Esophagus muscularis mucosa (tissue), 3 donors: Measurements from ENCODE around the gene C1orf174.

ENCODE experiments used
- CTCF ChIP-seq, 3 experiments: fragments of 200-600 bp in 2 of 3; fragments of 450-650 bp in 1 of 3; sonication (generic) in 2 of 3; IDR thresholded peaks; one replicate each; pipeline ENCODE4 v1.5.1; 2017 to 2019; ENCODE audit warnings: antibody characterized with exemption in 3 of 3, mild to moderate bottlenecking in 2 of 3, moderate library complexity in 1 of 3
- POLR2AphosphoS5 ChIP-seq, 2 donors: sonication (generic); formaldehyde crosslinking; IDR thresholded peaks; one replicate each; pipeline ENCODE4 v1.6.1; 2017; ENCODE audit warnings: antibody characterized with exemption in 2 of 2

GRCh38 chr1:3917761-3918160 is 17.7 kb upstream of the C1orf174 start:
- TF ChIP-seq POLR2AphosphoS5 (IDR thresholded peaks at IDR 0.05): no peak
- TF ChIP-seq CTCF (IDR thresholded peaks at IDR 0.05): no peak
